ENCODE data around the gene LRRC39. TPM values are rescaled to one million over a fixed set of nuclear protein-coding genes. Genes with fewer than 3 reads are reported as not detected.

LRRC39 gene
- total RNA-seq, 1 donor from 2014 or later: 164 TPM

DNA sequence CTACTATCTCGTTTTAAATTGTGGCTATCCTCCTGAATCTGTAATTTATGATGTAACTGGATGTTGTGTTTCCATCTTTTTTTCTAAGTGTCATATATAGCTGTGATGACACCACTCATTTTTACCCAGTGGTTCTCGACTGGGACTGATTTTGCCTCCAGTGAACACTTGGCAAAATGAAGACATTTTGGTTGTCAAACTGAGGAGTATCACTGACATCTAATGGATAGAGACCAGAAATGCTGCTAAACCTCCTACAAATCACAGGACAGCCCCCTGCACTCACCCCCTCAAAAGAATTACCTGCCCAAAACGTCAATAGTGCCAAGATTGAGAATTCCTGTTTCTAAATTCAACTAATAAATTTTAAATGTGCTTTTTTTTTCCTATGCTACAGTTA lies 43.2 kb downstream of the LRRC39 start:
- H3K9ac ChIP-seq (ENCODE audit: low read depth in 1 of 3, low read length in 3 of 3): no peak overlapping the region
- H3K27me3 ChIP-seq (ENCODE audit: control insufficient read depth in 3 of 3, insufficient read depth in 3 of 3, low read length in 3 of 3): no peaks in the 10 kb centered on the region
- H3K36me3 ChIP-seq (ENCODE audit: control insufficient read depth in 3 of 3, insufficient read depth in 3 of 3, low read length in 3 of 3): peaks cover 12 to 30% (median 18%) of the 10 kb centered on the region in 3 donors
- no peak overlapping the region for H3K27ac ChIP-seq (ENCODE audit: low read depth, low read length)
- H3K4me3 ChIP-seq (ENCODE audit: low read length in 3 of 3): no peak overlapping the region
- no peaks in the 10 kb centered on the region for H3K9me3 ChIP-seq (ENCODE audit: control insufficient read depth in 3 of 3, low read length in 3 of 3)
- peaks cover 12 to 26% (median 17%) of the 10 kb centered on the region in 3 donors for H3K4me1 ChIP-seq (ENCODE audit: control insufficient read depth in 3 of 3, insufficient read depth in 3 of 3, low read length in 3 of 3)

GRCh38 chr1:100132566-100133477 lies 45.2 kb downstream of the LRRC39 start, which contains the start of the genes SASS6 and TRMT13:
Gene SASS6 (minus strand): TSS chr1:100132930. CDS start chr1:100132814, 116 bp downstream.
Gene TRMT13 (plus strand): TSS chr1:100133163. CDS start chr1:100133169, 6 bp downstream.
- H3K4me1 ChIP-seq (ENCODE audit: control insufficient read depth in 3 of 3, insufficient read depth in 3 of 3, low read length in 3 of 3): peaks cover 12 to 26% (median 17%) of the 10 kb centered on the region in 3 donors
- H3K36me3 ChIP-seq (ENCODE audit: control insufficient read depth in 3 of 3, insufficient read depth in 3 of 3, low read length in 3 of 3): peaks cover 5 to 11% (median 8%) of the 10 kb centered on the region in 3 donors
- no peaks in the 10 kb centered on the region for H3K27me3 ChIP-seq (ENCODE audit: control insufficient read depth in 3 of 3, insufficient read depth in 3 of 3, low read length in 3 of 3)
- H3K4me3 ChIP-seq (ENCODE audit: low read length in 3 of 3): peak within 1 kb of the TSS; percentile 96 to 99 (median 97)
- no peaks in the 10 kb centered on the region for H3K9me3 ChIP-seq (ENCODE audit: control insufficient read depth in 3 of 3, low read length in 3 of 3)
- H3K9ac ChIP-seq (ENCODE audit: low read depth in 1 of 3, low read length in 3 of 3): peak within 1 kb of the TSS; percentile 85 to 89 (median 85)
- peak within 1 kb of the TSS; percentile 67 for H3K27ac ChIP-seq (ENCODE audit: low read depth, low read length)

GRCh38 chr1:100131623-100132022 lies 46.4 kb downstream of the LRRC39 start:
- peaks cover 12 to 26% (median 17%) of the 10 kb centered on the region in 3 donors for H3K4me1 ChIP-seq (ENCODE audit: control insufficient read depth in 3 of 3, insufficient read depth in 3 of 3, low read length in 3 of 3)
- peaks cover 0 to 2% (median 0%) of the 10 kb centered on the region in 3 donors for H3K36me3 ChIP-seq (ENCODE audit: control insufficient read depth in 3 of 3, insufficient read depth in 3 of 3, low read length in 3 of 3)
- H3K4me3 ChIP-seq (ENCODE audit: low read length in 3 of 3): peak overlapping the region in 2 of 3 donors; percentile 97 to 99
- H3K9me3 ChIP-seq (ENCODE audit: control insufficient read depth in 3 of 3, low read length in 3 of 3): no peaks in the 10 kb centered on the region
- H3K27ac ChIP-seq (ENCODE audit: low read depth, low read length): no peak overlapping the region
- H3K9ac ChIP-seq (ENCODE audit: low read depth in 1 of 3, low read length in 3 of 3): no peak overlapping the region
- H3K27me3 ChIP-seq (ENCODE audit: control insufficient read depth in 3 of 3, insufficient read depth in 3 of 3, low read length in 3 of 3): no peaks in the 10 kb centered on the region

DNA sequence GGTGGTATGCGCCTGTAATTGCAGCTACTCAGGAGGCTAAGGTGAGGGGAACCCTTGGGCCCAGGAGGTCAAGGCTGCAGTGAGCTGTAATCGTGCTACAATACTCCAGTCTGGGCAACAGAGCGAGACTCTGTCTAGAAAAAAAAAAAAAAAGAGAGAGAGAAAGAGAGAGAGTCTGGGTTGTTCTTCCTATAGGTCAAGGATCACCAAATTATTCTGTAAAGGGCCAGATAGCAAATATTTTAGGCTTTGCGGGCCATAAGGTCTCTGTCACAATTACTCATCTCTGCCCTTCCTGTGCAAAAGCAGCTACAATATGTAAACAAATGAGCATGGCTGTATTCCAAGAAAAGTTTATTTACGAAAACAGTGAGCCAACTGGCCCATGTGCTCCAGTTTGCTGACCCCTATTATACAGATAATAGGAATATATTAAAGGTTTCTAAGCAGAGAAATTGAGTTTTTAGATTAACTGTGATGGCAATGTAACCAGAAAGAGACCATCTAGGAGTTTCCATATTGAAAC lies 47.4 kb downstream of the LRRC39 start:
- H3K4me3 ChIP-seq (ENCODE audit: low read length in 3 of 3): no peak overlapping the region
- no peaks in the 10 kb centered on the region for H3K27me3 ChIP-seq (ENCODE audit: control insufficient read depth in 3 of 3, insufficient read depth in 3 of 3, low read length in 3 of 3)

DNA sequence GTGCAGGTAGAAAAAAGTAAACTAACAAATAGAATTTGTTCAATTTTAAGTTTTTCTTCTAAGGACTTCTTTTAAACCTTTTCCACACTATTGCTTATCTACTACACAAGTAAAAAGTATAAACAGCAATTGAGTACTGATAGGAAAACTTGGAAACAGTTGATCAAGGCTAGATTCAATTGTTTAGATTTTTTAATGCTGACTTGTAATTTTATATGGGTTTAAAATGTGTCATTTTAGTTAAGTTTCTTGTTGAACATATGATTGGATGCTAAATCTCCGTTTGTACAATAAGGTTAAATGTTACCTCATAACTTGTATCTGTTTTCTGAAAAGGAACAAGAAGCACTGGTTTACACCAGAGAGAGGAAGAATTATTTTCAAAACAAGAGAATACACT lies 50.8 kb downstream of the LRRC39 start:
- peaks cover 0 to 3% (median 0%) of the 10 kb centered on the region in 3 donors for H3K36me3 ChIP-seq (ENCODE audit: control insufficient read depth in 3 of 3, insufficient read depth in 3 of 3, low read length in 3 of 3)
- no peaks in the 10 kb centered on the region for H3K9me3 ChIP-seq (ENCODE audit: control insufficient read depth in 3 of 3, low read length in 3 of 3)
- no peak overlapping the region for H3K9ac ChIP-seq (ENCODE audit: low read depth in 1 of 3, low read length in 3 of 3)
- H3K4me3 ChIP-seq (ENCODE audit: low read length in 3 of 3): no peak overlapping the region
- H3K27ac ChIP-seq (ENCODE audit: low read depth, low read length): no peak overlapping the region
- no peaks in the 10 kb centered on the region for H3K27me3 ChIP-seq (ENCODE audit: control insufficient read depth in 3 of 3, insufficient read depth in 3 of 3, low read length in 3 of 3)
- peaks cover 4 to 8% (median 4%) of the 10 kb centered on the region in 3 donors for H3K4me1 ChIP-seq (ENCODE audit: control insufficient read depth in 3 of 3, insufficient read depth in 3 of 3, low read length in 3 of 3)

More for the DNA sequence above, 47.4 kb downstream of the LRRC39 start:
- Histone ChIP-seq H3K9ac (ENCODE audit: low read depth in 1 of 3, low read length in 3 of 3) (no peak overlapping the region), H3K27ac (ENCODE audit: low read depth, low read length) (no peak overlapping the region), H3K4me1 (ENCODE audit: control insufficient read depth in 3 of 3, insufficient read depth in 3 of 3, low read length in 3 of 3) (peaks cover 12 to 23% (median 17%) of the 10 kb centered on the region in 3 donors), H3K9me3 (ENCODE audit: control insufficient read depth in 3 of 3, low read length in 3 of 3) (no peaks in the 10 kb centered on the region), H3K36me3 (ENCODE audit: control insufficient read depth in 3 of 3, insufficient read depth in 3 of 3, low read length in 3 of 3) (peaks cover 0 to 2% (median 0%) of the 10 kb centered on the region in 3 donors)

- no peak overlapping the region for H3K27ac ChIP-seq (ENCODE audit: low read depth, low read length)
- no peaks in the 10 kb centered on the region for H3K9me3 ChIP-seq (ENCODE audit: control insufficient read depth in 3 of 3, low read length in 3 of 3)
- no peaks in the 10 kb centered on the region for H3K27me3 ChIP-seq (ENCODE audit: control insufficient read depth in 3 of 3, insufficient read depth in 3 of 3, low read length in 3 of 3)
- H3K4me3 ChIP-seq (ENCODE audit: low read length in 3 of 3): no peak overlapping the region
- no peaks in the 10 kb centered on the region for H3K4me1 ChIP-seq (ENCODE audit: control insufficient read depth in 3 of 3, insufficient read depth in 3 of 3, low read length in 3 of 3)
- H3K9ac ChIP-seq (ENCODE audit: low read depth in 1 of 3, low read length in 3 of 3): no peak overlapping the region
- peaks cover 4 to 13% (median 12%) of the 10 kb centered on the region in 3 donors for H3K36me3 ChIP-seq (ENCODE audit: control insufficient read depth in 3 of 3, insufficient read depth in 3 of 3, low read length in 3 of 3)
Observed at GRCh38 chr1:100122177-100122576, 55.9 kb downstream of the LRRC39 start.

DNA sequence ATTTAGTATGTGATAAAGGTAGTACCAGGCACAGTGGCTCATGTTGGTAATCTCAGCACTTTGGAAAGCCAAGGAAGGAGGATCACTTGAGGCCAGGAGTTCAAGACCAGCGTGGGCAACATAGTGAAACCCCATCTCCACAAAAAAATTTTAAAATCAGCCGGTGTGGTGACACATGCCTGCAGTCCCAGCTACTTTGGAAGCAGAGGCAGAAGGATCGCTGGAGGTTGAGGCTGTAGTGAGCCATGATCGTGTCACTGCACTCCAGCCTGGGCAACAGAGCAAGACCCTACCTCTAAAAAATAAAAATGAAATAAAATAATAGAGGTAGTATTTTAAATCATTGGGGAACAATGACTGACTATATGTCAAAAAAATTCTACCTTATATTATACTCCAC lies 62.5 kb downstream of the LRRC39 start:
- no peaks in the 10 kb centered on the region for H3K4me1 ChIP-seq (ENCODE audit: control insufficient read depth in 3 of 3, insufficient read depth in 3 of 3, low read length in 3 of 3)
- H3K36me3 ChIP-seq (ENCODE audit: control insufficient read depth in 3 of 3, insufficient read depth in 3 of 3, low read length in 3 of 3): peaks cover 4 to 12% (median 10%) of the 10 kb centered on the region in 3 donors
- H3K27ac ChIP-seq (ENCODE audit: low read depth, low read length): no peak overlapping the region
- H3K4me3 ChIP-seq (ENCODE audit: low read length in 3 of 3): no peak overlapping the region
- no peaks in the 10 kb centered on the region for H3K27me3 ChIP-seq (ENCODE audit: control insufficient read depth in 3 of 3, insufficient read depth in 3 of 3, low read length in 3 of 3)
- no peak overlapping the region for H3K9ac ChIP-seq (ENCODE audit: low read depth in 1 of 3, low read length in 3 of 3)
- H3K9me3 ChIP-seq (ENCODE audit: control insufficient read depth in 3 of 3, low read length in 3 of 3): no peaks in the 10 kb centered on the region

DNA sequence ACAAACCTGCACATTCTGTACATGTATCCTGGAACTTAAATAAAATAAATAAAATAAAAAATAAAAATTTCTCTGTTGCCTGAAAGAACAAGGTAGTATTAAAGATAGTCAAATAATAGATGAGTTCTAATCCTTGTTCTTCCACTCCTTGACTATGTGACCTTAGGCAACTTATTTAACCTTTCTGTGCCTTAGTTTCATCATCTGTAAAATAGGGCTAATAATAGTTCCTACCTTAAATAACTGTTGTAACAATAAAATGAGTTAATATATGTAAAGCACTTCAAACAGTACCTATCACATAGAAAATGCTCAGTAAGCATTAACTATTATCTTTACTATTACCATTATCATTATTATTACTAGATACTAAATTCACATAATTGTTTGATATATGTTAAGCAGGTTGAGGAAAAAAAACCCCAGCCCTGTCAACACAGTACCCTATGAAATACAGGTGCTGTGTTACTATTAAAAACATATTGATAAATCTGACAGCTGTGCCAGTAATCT lies 68.4 kb downstream of the LRRC39 start:
- Histone ChIP-seq H3K4me1 (ENCODE audit: control insufficient read depth in 3 of 3, insufficient read depth in 3 of 3, low read length in 3 of 3) (no peaks in the 10 kb centered on the region), H3K9ac (ENCODE audit: low read depth in 1 of 3, low read length in 3 of 3) (no peak overlapping the region), H3K36me3 (ENCODE audit: control insufficient read depth in 3 of 3, insufficient read depth in 3 of 3, low read length in 3 of 3) (peaks cover 3 to 14% (median 4%) of the 10 kb centered on the region in 3 donors), H3K9me3 (ENCODE audit: control insufficient read depth in 3 of 3, low read length in 3 of 3) (no peaks in the 10 kb centered on the region), H3K27me3 (ENCODE audit: control insufficient read depth in 3 of 3, insufficient read depth in 3 of 3, low read length in 3 of 3) (no peaks in the 10 kb centered on the region), H3K4me3 (ENCODE audit: low read length in 3 of 3) (no peak overlapping the region), H3K27ac (ENCODE audit: low read depth, low read length) (no peak overlapping the region)

GRCh38 chr1:100107696-100108095 lies 70.4 kb downstream of the LRRC39 start:
- H3K9me3 ChIP-seq (ENCODE audit: control insufficient read depth in 3 of 3, low read length in 3 of 3): no peaks in the 10 kb centered on the region
- H3K36me3 ChIP-seq (ENCODE audit: control insufficient read depth in 3 of 3, insufficient read depth in 3 of 3, low read length in 3 of 3): peaks cover 4 to 19% (median 18%) of the 10 kb centered on the region in 3 donors

More at GRCh38 chr1:100107696-100108095, 70.4 kb downstream of the LRRC39 start:
- Histone ChIP-seq H3K9ac (ENCODE audit: low read depth in 1 of 3, low read length in 3 of 3) (no peak overlapping the region), H3K4me3 (ENCODE audit: low read length in 3 of 3) (no peak overlapping the region), H3K27ac (ENCODE audit: low read depth, low read length) (no peak overlapping the region), H3K4me1 (ENCODE audit: control insufficient read depth in 3 of 3, insufficient read depth in 3 of 3, low read length in 3 of 3) (no peaks in the 10 kb centered on the region), H3K27me3 (ENCODE audit: control insufficient read depth in 3 of 3, insufficient read depth in 3 of 3, low read length in 3 of 3) (no peaks in the 10 kb centered on the region)

Measured in skeletal muscle tissue (tissue), 4 donors.